GM03348 (cell line): ENCODE data around the gene ZNF618.

Source experiments
- DNase-seq: peaks from one replicate; pipeline ENCODE4 v3.0.0; 2012; ENCODE audit warnings: low spot score

Gene ZNF618

DNA sequence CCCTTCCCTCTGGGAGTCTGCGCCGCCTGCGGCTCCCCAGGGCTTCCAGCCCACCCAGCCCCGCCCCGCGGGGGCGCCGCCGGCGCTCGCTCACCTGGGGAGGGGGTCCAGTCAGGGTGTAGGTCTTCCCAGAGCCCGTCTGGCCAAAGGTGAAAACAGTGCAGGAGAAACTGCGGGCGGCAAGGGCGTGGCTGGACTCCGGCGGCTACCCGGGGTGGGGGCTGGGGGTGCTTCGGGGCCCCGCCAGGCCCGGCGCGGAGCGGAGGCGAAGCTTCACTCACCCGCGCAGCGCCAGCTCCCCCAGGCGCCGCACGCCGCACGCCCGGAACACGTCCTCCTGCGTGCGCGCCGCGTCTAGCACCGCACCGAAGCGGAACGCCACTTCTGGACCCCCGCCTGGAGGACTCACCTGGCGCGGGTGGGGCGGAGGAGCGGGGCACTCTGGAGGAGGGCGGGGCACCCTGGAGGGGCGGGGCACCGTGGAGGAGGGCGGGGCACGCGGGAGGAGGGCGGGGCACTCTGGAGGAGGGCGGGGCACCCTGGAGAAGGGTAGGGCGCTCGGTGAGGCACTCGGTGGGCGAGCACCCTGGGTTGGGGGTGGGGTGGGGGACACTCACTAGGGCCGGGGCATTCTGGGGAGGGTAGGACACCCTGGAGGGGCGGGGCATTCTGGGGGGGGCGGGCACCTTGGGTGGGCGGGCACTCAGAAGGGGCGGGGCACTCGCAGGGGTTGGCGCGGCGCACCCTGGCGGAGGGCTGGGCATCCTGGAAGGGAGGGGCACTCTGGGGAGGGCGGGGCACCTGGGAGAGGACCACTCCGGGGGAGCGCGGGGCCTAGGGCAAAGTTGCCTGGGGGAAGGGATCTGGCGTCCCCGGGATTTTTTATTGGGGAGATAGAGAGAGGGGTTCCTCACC lies 222.2 kb downstream of the ZNF618 start:
- DNase-seq = peak; percentile 67

DNA sequence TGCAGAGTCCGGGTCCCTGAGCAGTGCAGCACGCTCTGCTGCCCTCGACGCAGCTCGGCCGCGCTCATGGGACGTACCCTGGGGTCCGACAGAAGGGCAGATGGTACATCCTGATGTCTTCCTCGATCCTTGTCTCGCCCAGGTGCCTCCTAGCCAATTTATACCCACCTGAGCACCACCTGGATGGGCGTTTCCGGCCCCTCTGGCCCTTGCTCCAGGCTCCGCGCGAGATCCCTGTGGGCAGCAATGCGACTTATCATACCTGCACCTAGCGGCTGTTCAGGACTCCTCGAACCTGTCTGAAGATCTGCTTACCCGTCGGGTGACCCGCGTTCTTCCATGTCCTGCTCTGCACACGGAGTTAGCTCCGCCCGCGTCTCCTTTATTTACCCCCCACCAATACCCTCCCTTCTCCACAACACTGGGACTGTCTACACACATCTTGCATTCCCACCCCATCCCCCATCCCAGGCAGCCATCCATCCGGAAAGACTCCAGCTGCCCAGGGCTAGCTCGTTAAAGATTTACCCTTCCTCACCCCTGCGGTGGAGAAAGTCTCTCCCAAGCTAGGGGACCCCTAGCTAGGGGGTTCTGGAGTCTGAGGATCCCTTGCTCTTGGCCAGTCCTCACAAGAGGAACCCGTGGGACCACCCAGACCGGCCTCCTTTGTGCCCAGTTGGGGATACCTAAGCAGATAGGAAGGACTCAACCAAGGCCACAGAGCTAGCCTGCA lies 223.0 kb downstream of the ZNF618 start, which contains the start of gene KIF12:
TSS of gene KIF12 (minus strand) at position 357 of the 733 bp plus-strand sequence. CDS start at position 341, 16 bp downstream.
- DNase-seq = no peak

DNA sequence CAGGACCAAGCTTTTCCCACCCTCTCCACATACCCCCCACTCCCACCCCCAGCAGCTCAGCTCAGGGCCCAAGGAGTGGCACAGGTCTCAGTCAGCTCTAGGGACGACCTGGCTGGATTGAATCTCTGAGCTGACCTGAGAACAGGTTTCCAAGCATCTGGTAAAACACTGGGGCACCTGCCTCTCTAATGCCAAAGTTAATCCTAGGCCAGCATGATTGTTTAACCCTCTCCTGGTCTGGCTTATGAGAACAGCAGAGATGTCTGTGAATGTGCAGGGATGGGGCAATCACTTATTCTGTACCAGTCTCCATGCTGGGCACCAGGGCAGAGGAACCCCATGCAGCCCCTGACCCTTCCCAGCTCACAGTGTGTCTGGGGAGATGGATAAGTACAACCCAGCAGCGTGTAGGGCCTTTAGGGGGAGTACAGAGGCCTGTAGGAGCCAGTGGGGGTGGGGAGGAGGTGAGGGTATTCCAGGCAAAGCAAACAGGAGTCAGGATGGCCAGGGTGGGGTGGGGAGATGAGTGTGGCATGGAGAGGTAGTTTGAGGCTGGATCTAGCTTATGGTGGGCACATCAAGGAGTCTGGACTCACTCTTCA lies 223.7 kb downstream of the ZNF618 start:
- DNase-seq = no peak

DNA sequence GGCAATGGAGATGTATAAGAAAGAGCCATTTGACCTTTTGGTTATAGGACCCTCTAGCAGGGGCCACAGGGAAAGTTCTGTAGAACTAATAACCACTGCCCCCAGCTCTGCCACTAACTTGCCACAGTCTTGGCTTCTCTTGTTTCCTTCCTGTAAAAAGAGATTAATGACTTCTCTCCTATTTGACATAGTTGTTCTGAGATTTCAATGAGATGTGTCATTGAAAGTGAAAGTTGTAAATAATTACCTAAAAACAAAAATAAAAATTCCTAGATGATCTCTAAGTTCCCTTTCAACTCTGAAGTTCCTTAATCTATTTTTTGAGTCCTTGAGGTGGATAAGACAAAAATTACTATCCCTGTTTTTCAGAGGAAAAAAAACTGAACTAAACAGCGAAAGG lies 224.4 kb downstream of the ZNF618 start:
- no peak for DNase-seq

DNA sequence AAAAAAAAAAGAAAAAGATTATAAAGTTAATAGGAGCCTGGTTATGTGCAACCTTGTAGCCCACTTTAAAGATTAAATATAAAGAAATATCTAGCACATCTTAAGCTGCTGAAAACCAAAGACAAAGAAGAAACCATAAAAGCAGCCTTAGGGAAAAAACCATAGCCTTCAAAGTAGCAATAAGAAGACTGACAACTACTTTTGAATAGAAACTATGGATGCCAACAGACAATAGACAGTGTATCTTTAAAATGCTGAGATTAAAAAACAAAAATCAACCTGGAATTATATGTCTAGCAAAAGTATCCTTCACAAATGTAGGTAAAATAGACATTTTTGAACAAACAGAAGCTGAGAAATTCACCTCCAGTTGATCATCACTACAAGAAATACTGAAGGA lies 226.4 kb downstream of the ZNF618 start:
- DNase-seq = no peak

DNA sequence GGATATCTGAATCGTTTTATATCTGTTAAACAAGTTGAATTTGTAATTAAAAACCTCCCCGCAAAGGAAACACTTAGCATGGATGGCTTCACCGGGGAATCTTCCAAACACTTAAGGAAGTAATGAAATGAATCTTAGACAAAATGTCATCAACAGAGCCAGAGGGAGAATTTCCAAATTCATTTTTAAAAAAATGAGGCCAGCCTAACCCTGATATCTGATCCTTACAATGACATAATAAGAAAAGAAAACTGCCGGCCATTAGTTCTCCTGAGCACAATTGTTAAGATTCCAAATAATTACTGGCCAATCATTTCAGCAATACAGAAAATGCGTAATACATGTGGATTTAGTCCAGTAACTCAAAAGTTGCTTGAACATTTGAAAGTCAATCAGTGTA lies 229.1 kb downstream of the ZNF618 start:
- DNase-seq = no peak
